H1 (cell line): ENCODE measurements around the gene TEDC1. TPM values are rescaled to one million over a fixed set of nuclear protein-coding genes. Genes with fewer than 3 reads are reported as not detected.
A peak's percentile ranks its signal among the peaks of the same experiment; 100 is the strongest.

Source experiments
- CTCF ChIA-PET: fragments of 300-600 bp; sonication (Branson Sonifier 250); formaldehyde crosslinking; loops from one replicate; lab custom pipeline; 2021; ENCODE audit not compliant: partially characterized antibody; lab: Charles Lee
- POLR2A ChIA-PET: fragments of 300-600 bp; sonication (Branson Sonifier 250); formaldehyde crosslinking; loops from one replicate; lab custom pipeline; 2021; ENCODE audit warnings: inconsistent platforms; ENCODE audit not compliant: partially characterized antibody; lab: Charles Lee
- DNase-seq, 2 experiments: peaks; one replicate each; pipeline versions ENCODE4 v3.0.0 to v3.0.0-alpha.2; 2010 to 2022; ENCODE audit warnings: low spot score in 2 of 2, low read depth in 1 of 2, mixed read lengths in 1 of 2
- FAIRE-seq: peaks from 2 replicates; lab custom pipeline; 2011; peaks lifted over from hg19 to GRCh38; lab: Jason Lieb, UNC
- H2AFZ ChIP-seq: 2 replicates; pipeline ENCODE4 v1.8.1; 2012; ENCODE audit warnings: low read length, inconsistent platforms
- H2AK5ac ChIP-seq: 2 replicates; pipeline ENCODE4 v1.6.1; 2013; ENCODE audit warnings: low read depth, low read length
- H2BK120ac ChIP-seq: replicated peaks from 2 replicates; pipeline ENCODE3; 2013; ENCODE audit warnings: low read depth, low read length, inconsistent platforms
- H2BK12ac ChIP-seq: 2 replicates; pipeline ENCODE4 v1.6.1; 2013; ENCODE audit warnings: low read depth, low read length
- H2BK15ac ChIP-seq: 2 replicates; pipeline ENCODE4 v1.6.1; 2013; ENCODE audit warnings: low read length
- H2BK20ac ChIP-seq: 2 replicates; pipeline ENCODE4 v1.6.1; 2013; ENCODE audit warnings: low read length
- H2BK5ac ChIP-seq: 2 replicates; pipeline ENCODE4 v1.6.1; 2013; ENCODE audit warnings: low read depth, low read length
- H3K14ac ChIP-seq: 2 replicates; pipeline ENCODE4 v1.6.1; 2013; ENCODE audit warnings: inconsistent platforms; ENCODE audit not compliant: insufficient read length
- H3K18ac ChIP-seq: 2 replicates; pipeline ENCODE4 v1.6.1; 2013; ENCODE audit warnings: low read length; ENCODE audit errors: extremely low read depth
- H3K23ac ChIP-seq: 2 replicates; pipeline ENCODE4 v1.6.1; 2013; ENCODE audit warnings: inconsistent platforms; ENCODE audit not compliant: insufficient read length
- H3K23me2 ChIP-seq: 2 replicates; pipeline ENCODE4 v1.6.1; 2013; ENCODE audit warnings: low read depth, low read length
- H3K27ac ChIP-seq: 2 replicates; pipeline ENCODE4 v1.6.1; 2011; ENCODE audit warnings: low read depth, low read length, inconsistent platforms
- H3K27me3 ChIP-seq, 4 experiments: replicated peaks in 1 of 4; 1 replicate in 1 of 4; 2 replicates in 3 of 4; pipeline versions ENCODE4 v1.6.1 to v1.8.1; 2011 to 2013; ENCODE audit warnings: low read length in 3 of 4, mild to moderate bottlenecking in 3 of 4, inconsistent platforms in 2 of 4, mixed read lengths in 2 of 4, moderate library complexity in 1 of 4; ENCODE audit not compliant: control insufficient read depth in 3 of 4, insufficient read depth in 3 of 4; ENCODE audit errors: extremely low read depth in 1 of 4
- H3K36me3 ChIP-seq, 4 experiments: 2 replicates each; pipeline versions ENCODE4 v1.6.1 to v1.8.1; 2011 to 2013; ENCODE audit warnings: mild to moderate bottlenecking in 4 of 4, low read length in 3 of 4, moderate library complexity in 2 of 4, control low read depth in 1 of 4, inconsistent platforms in 1 of 4; ENCODE audit not compliant: insufficient read depth in 4 of 4, control insufficient read depth in 2 of 4
- H3K4ac ChIP-seq: replicated peaks from 2 replicates; pipeline ENCODE3; 2013; ENCODE audit warnings: low read length, low read depth, mixed read lengths, inconsistent platforms; ENCODE audit not compliant: insufficient read length
- H3K4me1 ChIP-seq, 4 experiments: replicated peaks in 1 of 4; 1 replicate in 1 of 4; 2 replicates in 3 of 4; pipeline versions ENCODE4 v1.6.1 to v1.8.1; 2011 to 2013; ENCODE audit warnings: low read length in 3 of 4, inconsistent platforms in 2 of 4, mixed read lengths in 1 of 4; ENCODE audit not compliant: insufficient read depth in 4 of 4, control insufficient read depth in 3 of 4
- H3K4me2 ChIP-seq, 2 experiments: 2 replicates each; pipeline versions ENCODE4 v1.6.1 to v1.8.1; 2011 to 2013; ENCODE audit warnings: low read depth in 2 of 2, low read length in 2 of 2, control low read depth in 1 of 2, inconsistent platforms in 1 of 2, mild to moderate bottlenecking in 1 of 2; ENCODE audit not compliant: insufficient read depth in 1 of 2
- H3K4me3 ChIP-seq, 4 experiments: fragments of 200-600, 300-600 bp in 1 of 4; sonication (generic), shearing (Covaris generic), sonication (Bioruptor Twin) in 1 of 4; 2 replicates each; pipeline versions ENCODE4 v1.5.1 to v1.8.1; 2011 to 2016; ENCODE audit warnings: low read length in 4 of 4, low read depth in 3 of 4, control low read depth in 2 of 4, inconsistent platforms in 2 of 4, mild to moderate bottlenecking in 2 of 4, mixed read lengths in 1 of 4, moderate library complexity in 1 of 4; ENCODE audit not compliant: insufficient read depth in 2 of 4; ENCODE audit errors: extremely low read depth in 1 of 4
- H3K56ac ChIP-seq: replicated peaks from 2 replicates; pipeline ENCODE3; 2013; ENCODE audit warnings: low read depth, mild to moderate bottlenecking, mixed read lengths, low read length, inconsistent platforms; ENCODE audit not compliant: insufficient read length
- H3K79me1 ChIP-seq: 2 replicates; pipeline ENCODE4 v1.6.1; 2013; ENCODE audit warnings: low read depth, low read length, control low read depth
- H3K79me2 ChIP-seq, 2 experiments: 2 replicates each; pipeline versions ENCODE4 v1.6.1 to v1.8.1; 2012 to 2013; ENCODE audit warnings: low read length in 2 of 2, mild to moderate bottlenecking in 2 of 2, inconsistent platforms in 1 of 2; ENCODE audit not compliant: insufficient read depth in 2 of 2, control insufficient read depth in 1 of 2
- H3K9ac ChIP-seq, 4 experiments: replicated peaks in 1 of 4; 1 replicate in 1 of 4; 2 replicates in 3 of 4; pipeline versions ENCODE4 v1.6.1 to v1.8.1; 2011 to 2013; ENCODE audit warnings: low read depth in 3 of 4, low read length in 3 of 4, control low read depth in 2 of 4, mild to moderate bottlenecking in 2 of 4, moderate library complexity in 2 of 4, inconsistent platforms in 1 of 4; ENCODE audit errors: extremely low read depth in 1 of 4
- H3K9me3 ChIP-seq, 2 experiments: 2 replicates each; pipeline versions ENCODE4 v1.6.1 to v1.8.1; 2012 to 2013; ENCODE audit warnings: mild to moderate bottlenecking in 2 of 2, moderate library complexity in 2 of 2, control low read depth in 1 of 2, inconsistent platforms in 1 of 2, low read depth in 1 of 2, low read length in 1 of 2, mixed read lengths in 1 of 2; ENCODE audit not compliant: insufficient read depth in 2 of 2
- H4K20me1 ChIP-seq, 2 experiments: replicated peaks in 1 of 2; 2 replicates each; pipeline versions ENCODE3 to v1.8.1; 2011 to 2013; ENCODE audit warnings: inconsistent platforms in 2 of 2, low read length in 2 of 2, mild to moderate bottlenecking in 1 of 2; ENCODE audit not compliant: insufficient read depth in 2 of 2, control insufficient read depth in 1 of 2
- H4K5ac ChIP-seq: 2 replicates; pipeline ENCODE4 v1.6.1; 2013; ENCODE audit warnings: low read length, low read depth, mixed read lengths, inconsistent platforms; ENCODE audit not compliant: insufficient read length
- H4K8ac ChIP-seq: 2 replicates; pipeline ENCODE4 v1.8.0; 2013; ENCODE audit warnings: mild to moderate bottlenecking, moderate library complexity, low read length, inconsistent platforms; ENCODE audit not compliant: insufficient read depth; ENCODE audit errors: extremely low read depth
- H4K91ac ChIP-seq: replicated peaks from 2 replicates; pipeline ENCODE3; 2013; ENCODE audit warnings: low read length, mixed read lengths, inconsistent platforms; ENCODE audit not compliant: insufficient read length
- BACH1 ChIP-seq: IDR thresholded peaks from 2 replicates; pipeline ENCODE4 v1.6.1; 2012; ENCODE audit warnings: low read length, improper control_type of control experiment
- CHD2 ChIP-seq: IDR thresholded peaks from 2 replicates; pipeline ENCODE4 v1.6.1; 2012; ENCODE audit warnings: low read length, improper control_type of control experiment
- EZH2 ChIP-seq: fragments of 200-600 bp; sonication (generic); IDR thresholded peaks from 2 replicates; pipeline ENCODE4 v1.7.1; 2012; ENCODE audit warnings: low read depth, mild to moderate bottlenecking, moderate library complexity, low read length, inconsistent platforms; ENCODE audit not compliant: severe bottlenecking
- GTF2F1 ChIP-seq: IDR thresholded peaks from 2 replicates; pipeline ENCODE4 v1.6.1; 2012; ENCODE audit warnings: low read depth, low read length, improper control_type of control experiment, borderline replicate concordance
- KDM4A ChIP-seq: IDR thresholded peaks from one replicate; pipeline ENCODE4 v1.7.1; 2012; ENCODE audit warnings: low read depth, mild to moderate bottlenecking, moderate library complexity, low read length, inconsistent platforms; ENCODE audit not compliant: severe bottlenecking
- MAX ChIP-seq: IDR thresholded peaks from 2 replicates; pipeline ENCODE4 v1.6.1; 2012; ENCODE audit warnings: inconsistent platforms
- PHF8 ChIP-seq: fragments of 200-600 bp; sonication (generic); conservative IDR thresholded peaks from 2 replicates; pipeline ENCODE4 v1.7.1; 2012; ENCODE audit warnings: low read depth, mild to moderate bottlenecking, inconsistent platforms, low read length, moderate library complexity
- RBBP5 ChIP-seq: IDR thresholded peaks from 2 replicates; pipeline ENCODE4 v1.7.1; 2012; ENCODE audit warnings: low read depth, mild to moderate bottlenecking, inconsistent platforms, low read length, moderate library complexity, borderline replicate concordance
- SP1 ChIP-seq: IDR thresholded peaks from 2 replicates; pipeline ENCODE4 v1.6.1; 2011; ENCODE audit warnings: low read depth, low read length
- TAF7 ChIP-seq: optimal IDR thresholded peaks from 2 replicates; pipeline ENCODE3; 2011; ENCODE audit warnings: low read depth, mild to moderate bottlenecking, inconsistent platforms, low read length, moderate library complexity, borderline replicate concordance
- YY1 ChIP-seq: IDR thresholded peaks from 2 replicates; pipeline ENCODE4 v1.6.1; 2011; ENCODE audit warnings: low read depth, mild to moderate bottlenecking, low read length
- WGBS, 2 experiments: shearing (Covaris generic) in 1 of 2; methylation state at CpG; one replicate each; pipeline versions ENCODE4 v1.1.6 to v1.1.7; 2013 to 2015; ENCODE audit warnings: low lambda C conversion rate in 2 of 2, mixed read lengths in 2 of 2, inconsistent platforms in 1 of 2, low coverage in 1 of 2, missing lambda C conversion rate in 1 of 2; ENCODE audit not compliant: insufficient replicate concordance in 2 of 2, insufficient coverage in 1 of 2, insufficient read length in 1 of 2; ENCODE audit errors: extremely low coverage in 1 of 2, missing lambda C conversion rate in 1 of 2; 5-methylcytosine and 5-hydroxymethylcytosine counted together
- polyA plus RNA-seq, 7 experiments: library from polyadenylated mRNA; depleted of rRNA in 3 of 7; stranded (reverse) in 5 of 7; unstranded in 2 of 7; fragments of >200 nt in 5 of 7; fragments of 200-250 nt in 2 of 7; gene quantifications; 1 replicate in 5 of 7; 2 replicates in 1 of 7; 4 replicates in 1 of 7; pipeline versions ENCODE4 v1.2.1 to v1.2.3, GENCODE V29; 2011 to 2013; ENCODE audit warnings: missing spikeins in 2 of 7, mixed read lengths in 2 of 7
- total RNA-seq: library from RNA; stranded (reverse); fragmentation: NEBNext Ultra II Directional; extraction: Animal tissue kit (Norgen Biotek cat#: 25700); gene quantifications from 2 replicates; pipeline ENCODE4 v1.2.1, GENCODE V29; 2021

The TEDC1 gene
- total and polyA plus RNA-seq, 2 of the 8 experiments (the other 6 are each of a cell fraction or from before 2014, with no cell fraction given) = 5.6 to 14.8 TPM

DNA sequence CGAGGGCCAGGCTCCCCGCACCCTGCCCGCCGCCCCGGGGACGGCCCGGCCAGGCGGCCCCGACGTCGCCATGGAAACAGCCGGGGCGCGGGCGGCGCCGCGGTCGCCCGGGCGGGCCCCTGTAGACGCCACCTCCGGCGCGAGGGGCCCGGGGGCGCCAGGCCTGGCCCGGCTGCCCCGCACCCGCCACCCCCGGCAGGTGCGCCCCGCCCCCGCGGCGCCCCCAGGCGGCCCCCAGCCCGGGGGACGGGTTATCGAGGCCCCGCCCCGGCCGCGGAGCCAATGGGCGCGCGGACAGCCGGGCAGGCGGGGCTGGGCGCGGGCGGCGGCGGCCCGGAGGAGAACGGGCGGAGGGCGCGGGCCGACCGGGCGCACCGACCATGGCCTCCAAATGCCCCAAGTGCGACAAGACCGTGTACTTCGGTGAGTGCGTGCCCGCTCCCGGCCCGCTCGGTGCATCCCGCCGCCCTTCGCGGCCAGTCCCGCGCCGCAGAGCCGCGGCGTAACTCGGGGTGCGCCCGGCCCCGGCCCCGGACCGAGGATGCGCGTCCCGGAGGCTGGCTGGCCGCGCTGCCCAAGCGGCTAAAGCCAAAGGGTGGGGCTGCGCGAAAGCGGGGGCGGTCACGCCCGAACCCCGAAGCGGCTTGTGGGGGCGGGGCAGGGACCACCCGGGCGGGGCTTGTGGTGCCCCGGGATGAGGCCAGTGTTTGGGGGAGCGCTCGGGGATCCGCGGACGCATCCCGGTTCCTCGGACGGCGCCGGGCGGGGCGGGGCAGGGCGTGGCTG, 16.4 kb upstream of the TEDC1 start, which contains the start of gene CRIP2:
Gene CRIP2, plus strand, starts transcription at position 339 of the 786 bp plus-strand sequence. Its CDS starts 42 bp downstream, at position 381.
- Histone ChIP-seq H4K8ac (peak within 1 kb of the TSS; percentile 51), H3K79me2 (no peaks in the 10 kb centered on the region), H3K4me3 (peak within 1 kb of the TSS; percentile 55 to 78 (median 60)), H3K4me2 (peak within 1 kb of the TSS; percentile 33 to 90), H2BK20ac (no peak within 1 kb of the TSS), H3K27ac (no peak within 1 kb of the TSS), H2BK5ac (peak within 1 kb of the TSS; percentile 52; the same call in 1 of the 2 replicates), H4K91ac (no peak within 1 kb of the TSS), H2AFZ (no peak within 1 kb of the TSS), H3K23ac (no peak within 1 kb of the TSS), H3K56ac (no peak within 1 kb of the TSS), H3K4ac (no peak within 1 kb of the TSS), H3K9ac (peak within 1 kb of the TSS in 1 of 4 experiments; percentile 70; a peak in 3 of 7 replicates), H2AK5ac (0 out of 2 replicates have a peak within 1 kb of the TSS, but pooled peaks have one; percentile 39), H4K5ac (no peak within 1 kb of the TSS), H2BK15ac (no peak within 1 kb of the TSS), H3K18ac (peak within 1 kb of the TSS; percentile 83), H4K20me1 (peaks cover 4 to 23% of the 10 kb centered on the region in 2 experiments), H2BK120ac (no peak within 1 kb of the TSS), H2BK12ac (peak within 1 kb of the TSS; percentile 80), H3K14ac (no peak within 1 kb of the TSS), H3K36me3 (peaks cover 0 to 5% (median 2%) of the 10 kb centered on the region in 4 experiments; a peak in 2 of 8 replicates), H3K27me3 (peaks cover 41 to 56% (median 49%) of the 10 kb centered on the region in 4 experiments), H3K23me2 (peaks cover 14% of the 10 kb centered on the region; the same call in 1 of the 2 replicates), H3K9me3 (no peaks in the 10 kb centered on the region), H3K79me1 (no peaks in the 10 kb centered on the region), H3K4me1 (peaks cover 0 to 41% (median 24%) of the 10 kb centered on the region in 4 experiments; a peak in 6 of 7 replicates)
- no peak for FAIRE-seq
- 2% methylated on average over 32 of the region's 118 CpGs; no CpG with 5 or more reads in 1 of the 2 experiments for WGBS, 2 experiments
- ChIA-PET POLR2A (interaction anchor here (0.6 to 1.2 kb wide), 4 partner anchors 11 to 130 kb away, joined by 3 read pairs; no protein-coding TSS in a partner anchor), CTCF (interaction anchor here (1.2 to 4.2 kb wide), 2 partner anchors 27 to 101 kb away, joined by 5 to 19 read pairs; no protein-coding TSS in a partner anchor)
- peak in 1 of 2 experiments; percentile 73 for DNase-seq
- TF ChIP-seq EZH2 (no peak), RBBP5 (no peak), KDM4A (peak; percentile 89), SP1 (no peak), BACH1 (no peak), MAX (no peak), YY1 (no peak), PHF8 (0 out of 2 replicates have a peak, but pooled peaks have one; percentile 40), TAF7 (no peak), GTF2F1 (no peak), CHD2 (no peak)
